Panc1 (cell line): ENCODE data around the gene MMP17.

Experiments
- POLR2AphosphoS5 ChIP-seq: IDR thresholded peaks from 2 replicates; pipeline ENCODE4 v1.6.1; 2012; ENCODE audit warnings: mild to moderate bottlenecking, low read depth, low read length, moderate library complexity
- TCF7L2 ChIP-seq: IDR thresholded peaks from 2 replicates; pipeline ENCODE4 v1.6.1; 2011; ENCODE audit warnings: mild to moderate bottlenecking, low read depth, low read length, inconsistent platforms
- TF ChIP-seq, protein P1 (sequence below): fragments of 450-650 bp; IDR thresholded peaks from 2 replicates; pipeline ENCODE4 v1.5.1; 2017; ENCODE audit warnings: mild to moderate bottlenecking
- TF ChIP-seq, protein P2 (sequence below), 2 experiments: IDR thresholded peaks; 2 replicates each; pipeline ENCODE4 v1.6.1; 2011 to 2012; ENCODE audit warnings: low read depth in 2 of 2, control low read depth in 1 of 2, low read length in 1 of 2, mild to moderate bottlenecking in 1 of 2, moderate library complexity in 1 of 2; ENCODE audit not compliant: insufficient read depth in 1 of 2

DNA sequence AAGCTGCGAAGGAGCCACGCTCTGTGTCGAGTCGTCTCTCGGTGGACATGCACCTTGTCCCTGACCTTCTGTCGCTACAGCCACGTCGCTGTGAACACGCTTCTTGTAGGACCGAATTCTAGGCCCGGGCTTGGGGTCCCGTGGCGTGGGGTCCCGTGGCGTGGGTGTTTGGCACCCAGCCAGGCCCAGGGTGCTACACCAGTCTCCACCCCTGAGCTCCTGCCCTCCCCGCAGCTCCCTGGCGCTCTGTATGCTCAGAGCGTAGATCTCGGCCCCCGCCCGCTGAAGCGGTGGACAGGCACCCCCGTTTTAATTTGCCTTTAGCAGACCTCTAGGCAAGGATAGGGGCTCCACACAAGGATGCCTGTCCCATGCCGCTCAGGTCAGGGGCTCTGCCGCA lies 16.5 kb downstream of the MMP17 start:
- TF ChIP-seq, protein P1, sequence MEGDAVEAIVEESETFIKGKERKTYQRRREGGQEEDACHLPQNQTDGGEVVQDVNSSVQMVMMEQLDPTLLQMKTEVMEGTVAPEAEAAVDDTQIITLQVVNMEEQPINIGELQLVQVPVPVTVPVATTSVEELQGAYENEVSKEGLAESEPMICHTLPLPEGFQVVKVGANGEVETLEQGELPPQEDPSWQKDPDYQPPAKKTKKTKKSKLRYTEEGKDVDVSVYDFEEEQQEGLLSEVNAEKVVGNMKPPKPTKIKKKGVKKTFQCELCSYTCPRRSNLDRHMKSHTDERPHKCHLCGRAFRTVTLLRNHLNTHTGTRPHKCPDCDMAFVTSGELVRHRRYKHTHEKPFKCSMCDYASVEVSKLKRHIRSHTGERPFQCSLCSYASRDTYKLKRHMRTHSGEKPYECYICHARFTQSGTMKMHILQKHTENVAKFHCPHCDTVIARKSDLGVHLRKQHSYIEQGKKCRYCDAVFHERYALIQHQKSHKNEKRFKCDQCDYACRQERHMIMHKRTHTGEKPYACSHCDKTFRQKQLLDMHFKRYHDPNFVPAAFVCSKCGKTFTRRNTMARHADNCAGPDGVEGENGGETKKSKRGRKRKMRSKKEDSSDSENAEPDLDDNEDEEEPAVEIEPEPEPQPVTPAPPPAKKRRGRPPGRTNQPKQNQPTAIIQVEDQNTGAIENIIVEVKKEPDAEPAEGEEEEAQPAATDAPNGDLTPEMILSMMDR = no peak
- TF ChIP-seq, protein P2, sequence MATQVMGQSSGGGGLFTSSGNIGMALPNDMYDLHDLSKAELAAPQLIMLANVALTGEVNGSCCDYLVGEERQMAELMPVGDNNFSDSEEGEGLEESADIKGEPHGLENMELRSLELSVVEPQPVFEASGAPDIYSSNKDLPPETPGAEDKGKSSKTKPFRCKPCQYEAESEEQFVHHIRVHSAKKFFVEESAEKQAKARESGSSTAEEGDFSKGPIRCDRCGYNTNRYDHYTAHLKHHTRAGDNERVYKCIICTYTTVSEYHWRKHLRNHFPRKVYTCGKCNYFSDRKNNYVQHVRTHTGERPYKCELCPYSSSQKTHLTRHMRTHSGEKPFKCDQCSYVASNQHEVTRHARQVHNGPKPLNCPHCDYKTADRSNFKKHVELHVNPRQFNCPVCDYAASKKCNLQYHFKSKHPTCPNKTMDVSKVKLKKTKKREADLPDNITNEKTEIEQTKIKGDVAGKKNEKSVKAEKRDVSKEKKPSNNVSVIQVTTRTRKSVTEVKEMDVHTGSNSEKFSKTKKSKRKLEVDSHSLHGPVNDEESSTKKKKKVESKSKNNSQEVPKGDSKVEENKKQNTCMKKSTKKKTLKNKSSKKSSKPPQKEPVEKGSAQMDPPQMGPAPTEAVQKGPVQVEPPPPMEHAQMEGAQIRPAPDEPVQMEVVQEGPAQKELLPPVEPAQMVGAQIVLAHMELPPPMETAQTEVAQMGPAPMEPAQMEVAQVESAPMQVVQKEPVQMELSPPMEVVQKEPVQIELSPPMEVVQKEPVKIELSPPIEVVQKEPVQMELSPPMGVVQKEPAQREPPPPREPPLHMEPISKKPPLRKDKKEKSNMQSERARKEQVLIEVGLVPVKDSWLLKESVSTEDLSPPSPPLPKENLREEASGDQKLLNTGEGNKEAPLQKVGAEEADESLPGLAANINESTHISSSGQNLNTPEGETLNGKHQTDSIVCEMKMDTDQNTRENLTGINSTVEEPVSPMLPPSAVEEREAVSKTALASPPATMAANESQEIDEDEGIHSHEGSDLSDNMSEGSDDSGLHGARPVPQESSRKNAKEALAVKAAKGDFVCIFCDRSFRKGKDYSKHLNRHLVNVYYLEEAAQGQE (IDR thresholded peaks at IDR 0.05; ENCODE audit: insufficient read depth in 1 of 2, low read depth in 2 of 2, low read length in 1 of 2) = no peak
- TF ChIP-seq TCF7L2 (no peak), POLR2AphosphoS5 (no peak)
